Left renal pelvis (tissue), 4 donors: Measurements from ENCODE around the gene P2RY11. TPM values are rescaled to one million over a fixed set of nuclear protein-coding genes. Genes with fewer than 3 reads are reported as not detected.

Source experiments
- DNase-seq, 4 donors: peaks; one replicate each; pipeline ENCODE4 v3.0.0-alpha.2; 2013; ENCODE audit warnings: low read depth in 4 of 4, low spot score in 3 of 4
- polyA plus RNA-seq, 4 donors: library from polyadenylated mRNA; unstranded; fragments of 120-200 nt; gene quantifications; one replicate each; pipeline ENCODE4 v1.2.1, GENCODE V29; 2013; ENCODE audit not compliant: insufficient read length in 4 of 4

Gene P2RY11
- 10 to 100 TPM in 1 of 4 donors, 1 to 10 TPM in 3; 6.6 to 17.4 (median 8.7) TPM for polyA plus RNA-seq

DNA sequence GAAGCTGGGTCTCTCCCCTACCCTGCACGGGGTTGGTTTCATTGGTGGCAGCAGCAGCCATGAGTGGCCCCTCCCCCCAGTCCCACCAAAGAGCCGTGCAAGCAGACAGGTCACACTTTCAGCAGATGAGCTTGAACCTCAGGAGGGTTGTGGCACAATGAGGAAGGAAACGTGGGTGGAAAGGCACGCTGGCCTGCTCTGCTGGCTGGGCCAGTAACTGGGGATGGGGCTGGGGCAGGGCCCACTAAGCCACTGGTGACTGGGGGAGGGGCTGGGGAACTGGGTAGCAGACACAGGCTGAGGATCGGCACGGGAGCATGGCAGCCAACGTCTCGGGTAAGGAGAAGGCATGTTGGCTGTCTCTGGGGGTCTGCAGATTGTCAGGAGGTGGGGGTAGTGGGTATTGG lies at the start of gene P2RY11:
Gene P2RY11 (plus strand): TSS at position 289 of the 407 bp plus-strand sequence. CDS start 29 bp downstream, at position 318.
- no peak for DNase-seq

- no peak for DNase-seq
Observed at GRCh38 chr19:10061717-10062310, 49.7 kb upstream of the P2RY11 start.

- DNase-seq = no peak
Observed at GRCh38 chr19:10068205-10068604, 43.3 kb upstream of the P2RY11 start.

- DNase-seq = no peak
Observed at GRCh38 chr19:10069046-10069445, 42.4 kb upstream of the P2RY11 start.

GRCh38 chr19:10070730-10071446 lies 40.6 kb upstream of the P2RY11 start:
- no peak for DNase-seq

DNA sequence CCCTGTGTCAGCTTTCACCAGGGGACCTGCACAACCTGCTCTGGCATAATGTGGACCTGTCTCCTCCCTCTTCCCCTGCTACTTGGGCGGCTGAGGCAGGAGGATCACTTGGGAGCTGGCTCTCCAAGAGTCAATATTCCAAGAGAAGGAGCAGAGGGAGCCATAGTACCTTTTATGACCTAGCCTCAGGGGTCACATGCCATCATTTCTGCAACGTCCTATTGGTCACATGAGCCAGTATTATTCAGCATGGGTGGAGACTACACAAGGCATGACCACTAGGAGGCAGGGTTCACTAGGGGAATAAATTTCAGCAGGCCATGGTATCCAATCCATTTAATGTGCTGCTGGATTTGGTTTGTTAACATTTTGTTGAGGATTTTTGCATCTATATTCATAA lies 37.3 kb upstream of the P2RY11 start:
- no peak for DNase-seq

- DNase-seq = no peak
Observed at GRCh38 chr19:10076535-10076934, 35.0 kb upstream of the P2RY11 start.

GRCh38 chr19:10078329-10078728 lies 33.2 kb upstream of the P2RY11 start:
- DNase-seq = no peak

GRCh38 chr19:10079031-10079453 lies 32.5 kb upstream of the P2RY11 start:
- no peak for DNase-seq

- no peak for DNase-seq
Observed at GRCh38 chr19:10083911-10084310, 27.6 kb upstream of the P2RY11 start.

- DNase-seq = no peak
Observed at GRCh38 chr19:10084803-10085202, 26.7 kb upstream of the P2RY11 start.

DNA sequence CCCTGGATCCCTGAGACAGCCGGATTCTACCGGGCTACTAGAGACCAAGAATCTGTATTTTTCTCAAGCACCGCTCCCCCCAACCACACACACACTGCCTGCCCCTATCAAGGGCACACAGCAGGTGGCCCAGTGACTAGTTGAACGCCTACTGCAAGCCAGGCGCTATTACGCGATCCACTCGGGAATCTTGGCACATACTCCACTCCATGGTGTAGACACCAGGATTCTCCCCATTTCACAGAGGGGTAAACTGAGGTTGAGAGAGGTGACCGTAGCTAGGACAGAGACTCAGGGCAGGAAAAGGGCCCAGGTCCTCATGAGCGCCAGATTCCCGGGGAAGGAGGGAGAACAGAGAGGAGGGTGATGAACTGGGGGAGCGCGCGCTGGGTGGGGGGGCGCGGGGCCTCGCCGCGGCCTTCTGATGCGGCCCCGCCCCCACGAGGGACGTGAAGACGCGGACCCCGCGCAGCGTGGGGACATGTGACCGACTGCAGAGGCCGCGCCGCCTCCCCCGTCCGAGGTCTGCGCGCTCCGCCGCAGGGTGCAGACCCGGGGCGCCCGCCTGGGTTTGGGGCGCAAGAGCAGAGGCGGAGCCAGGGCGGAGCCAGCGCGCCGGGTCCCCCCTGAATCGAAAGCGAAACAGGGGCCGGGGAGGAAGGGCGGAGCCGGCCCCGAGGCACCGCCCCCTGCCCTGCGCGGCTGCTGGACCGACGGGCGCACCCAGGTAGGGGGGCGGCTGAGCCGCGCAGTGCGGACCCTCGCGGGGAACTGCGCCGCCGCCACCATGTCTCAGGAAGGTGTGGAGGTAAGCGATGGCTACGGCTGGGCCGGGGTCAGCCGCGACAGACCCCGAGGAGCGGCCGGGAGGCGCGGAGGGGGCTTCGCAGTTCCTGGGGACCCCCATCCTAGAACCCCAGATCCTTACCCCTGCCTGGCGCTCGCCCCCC lies 25.6 kb upstream of the P2RY11 start, which contains the start of gene SHFL:
Gene SHFL (plus strand): TSS at position 677 of the 950 bp plus-strand sequence. CDS start 111 bp downstream, at position 788.
- DNase-seq = peak in 2 of 4 donors; percentile 54 to 58

GRCh38 chr19:10086591-10087192 lies 24.8 kb upstream of the P2RY11 start:
- no peak for DNase-seq

DNA sequence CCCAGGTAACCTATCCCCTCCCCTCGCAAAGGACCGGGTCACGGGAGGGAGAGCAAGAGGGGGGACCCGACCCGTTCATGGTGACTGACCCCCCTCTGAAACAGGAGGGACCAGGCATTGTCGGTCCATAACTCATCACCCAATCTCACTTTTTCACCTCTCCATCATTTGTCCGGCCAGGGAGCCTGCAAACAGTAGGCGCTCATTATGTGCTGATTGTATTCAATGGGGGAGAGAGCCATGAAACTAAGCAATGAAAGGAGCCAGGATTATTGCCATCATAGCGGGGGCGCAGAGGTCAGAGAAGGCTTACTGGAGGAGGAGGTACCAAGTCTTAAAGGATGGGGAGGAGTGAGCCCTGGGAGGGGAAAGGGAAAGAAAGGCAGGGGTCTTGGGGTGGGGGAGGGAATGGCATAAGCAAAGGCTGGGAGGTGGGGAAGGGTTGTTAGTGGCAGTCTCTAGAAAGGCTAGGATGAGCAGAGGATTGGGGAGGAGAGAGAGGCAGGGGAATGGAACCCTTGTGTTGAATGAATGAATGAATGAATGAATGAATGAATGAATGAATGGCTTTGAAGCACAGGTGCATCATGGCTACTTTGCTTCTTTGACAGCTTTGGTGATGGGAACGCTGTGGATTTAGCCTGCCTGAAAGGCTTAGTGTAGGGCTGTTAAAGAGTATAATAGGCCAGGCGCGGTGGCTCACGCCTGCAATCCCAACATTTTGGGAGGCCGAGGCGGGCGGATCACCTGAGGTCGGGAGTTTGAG lies 24.0 kb upstream of the P2RY11 start:
- DNase-seq = no peak

GRCh38 chr19:10088949-10089554 lies 22.4 kb upstream of the P2RY11 start:
- DNase-seq = no peak

DNA sequence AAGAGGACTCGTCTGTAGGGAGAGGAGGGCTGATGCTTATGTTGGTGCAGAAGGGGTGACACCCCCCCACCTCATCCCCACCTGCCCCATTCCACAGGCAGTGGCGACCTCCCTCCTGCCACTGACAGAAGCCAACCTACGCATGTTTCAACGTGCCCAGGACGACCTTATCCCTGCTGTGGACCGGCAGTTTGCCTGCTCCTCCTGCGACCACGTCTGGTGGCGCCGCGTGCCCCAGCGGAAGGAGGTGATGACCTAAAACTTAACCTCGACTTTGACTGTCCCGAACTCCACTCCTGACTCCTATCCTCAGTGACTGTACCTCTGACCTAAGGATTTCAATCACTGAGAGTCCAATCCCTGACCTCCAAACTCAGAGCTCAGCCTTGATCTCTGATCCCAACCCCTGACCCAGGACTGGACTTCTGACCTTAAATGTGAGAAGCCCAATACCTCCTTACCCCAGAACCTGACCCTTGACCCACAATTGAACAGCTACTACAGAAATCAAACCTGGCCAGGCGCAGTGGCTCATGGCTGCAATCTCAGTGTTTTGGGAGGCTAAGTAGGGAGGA lies 21.6 kb upstream of the P2RY11 start:
- no peak for DNase-seq

DNA sequence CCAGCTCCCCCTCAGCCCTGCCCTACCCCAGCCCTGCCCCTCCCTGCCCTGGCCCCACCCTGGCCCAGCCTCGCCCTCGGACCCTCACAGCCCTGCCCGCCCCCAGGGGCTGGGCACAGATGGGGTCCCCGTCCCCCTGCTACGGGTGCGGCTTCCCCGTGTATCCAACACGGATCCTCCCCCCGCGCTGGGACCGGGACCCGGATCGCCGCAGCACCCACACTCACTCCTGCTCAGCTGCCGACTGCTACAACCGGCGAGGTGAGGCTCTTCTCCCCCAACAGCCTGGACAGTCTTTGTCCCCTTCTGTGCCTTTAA lies 20.2 kb upstream of the P2RY11 start:
- no peak for DNase-seq

DNA sequence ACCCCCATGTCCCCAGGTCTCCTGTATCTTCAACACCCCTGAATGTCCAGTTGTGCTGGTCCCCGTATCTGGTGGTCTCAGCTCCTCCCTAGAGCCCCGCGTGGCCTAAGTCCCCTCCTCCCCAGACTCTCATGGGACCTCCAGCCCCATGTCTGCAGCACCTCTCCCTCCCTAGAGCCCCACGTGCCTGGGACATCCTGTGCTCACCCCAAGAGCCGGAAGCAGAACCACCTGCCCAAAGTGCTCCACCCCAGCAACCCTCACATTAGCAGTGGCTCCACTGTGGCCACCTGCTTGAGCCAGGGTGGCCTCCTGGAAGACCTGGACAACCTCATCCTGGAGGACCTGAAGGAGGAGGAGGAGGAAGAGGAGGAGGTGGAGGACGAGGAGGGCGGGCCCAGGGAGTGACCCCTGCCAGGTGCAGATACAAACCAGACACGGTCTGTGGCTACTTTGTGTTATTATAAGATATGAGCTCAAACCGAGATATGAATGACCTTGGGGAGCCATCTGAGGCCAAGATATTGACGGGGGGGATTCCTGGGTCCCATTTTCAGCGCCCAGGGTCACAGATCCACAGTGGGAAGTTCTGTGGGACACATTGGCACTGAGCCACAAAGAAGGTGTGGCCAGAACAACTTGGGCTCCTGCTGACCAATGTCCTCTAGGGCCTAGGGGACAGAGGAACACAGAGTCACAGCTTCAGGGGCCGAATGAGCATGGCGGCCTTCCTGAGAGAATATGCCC lies 19.4 kb upstream of the P2RY11 start:
- DNase-seq = no peak
